ENCODE data around the gene SLC12A5.

- no peak for TF ChIP-seq CBFB (CRISPR knock-in tag; IDR thresholded peaks at IDR 0.05)
- no peak for TF ChIP-seq REST (IDR thresholded peaks at IDR 0.05; ENCODE audit: borderline replicate concordance)
- no peak for TF ChIP-seq REST (CRISPR knock-in tag; IDR thresholded peaks at IDR 0.05; ENCODE audit: low read depth)
- TF ChIP-seq POLR2AphosphoS5 (IDR thresholded peaks at IDR 0.05; ENCODE audit: control insufficient read depth, insufficient read depth, low read depth, low read length): no peak
- no peak for TF ChIP-seq TRIM28 (IDR thresholded peaks at IDR 0.05)
- no peak for TF ChIP-seq ZNF239 (CRISPR knock-in tag; IDR thresholded peaks at IDR 0.05)
- no peak for TF ChIP-seq SRF (CRISPR knock-in tag; IDR thresholded peaks at IDR 0.05)
- TF ChIP-seq ZNF24 (IDR thresholded peaks at IDR 0.05): no peak
- TF ChIP-seq EP300 (IDR thresholded peaks at IDR 0.05; ENCODE audit: low read length): no peak
Observed at GRCh38 chr20:46081074-46081473, 52.1 kb downstream of the SLC12A5 start.

Data from K562 (cell line).